HepG2 (cell line): ENCODE measurements around the gene SERINC4. TPM values are rescaled to one million over a fixed set of nuclear protein-coding genes. Genes with fewer than 3 reads are reported as not detected.

Experiments
- ARNT ChIP-seq: fragments of 450-650 bp; IDR thresholded peaks from 2 replicates; pipeline ENCODE4 v1.6.1; 2017
- ASH2L ChIP-seq: fragments of 300-600, 200-600 bp; sonication (generic); IDR thresholded peaks from 2 replicates; pipeline ENCODE4 v1.7.0; 2017; ENCODE audit warnings: low read depth, mild to moderate bottlenecking, moderate library complexity, mixed read lengths, low read length; ENCODE audit not compliant: insufficient read length
- BORCS8-MEF2B ChIP-seq: sonication (generic); formaldehyde crosslinking; IDR thresholded peaks from 2 replicates; pipeline ENCODE4 v1.8.0; 2022; ENCODE audit warnings: mild to moderate bottlenecking, missing genetic modification reagents
- CBX2 ChIP-seq, 2 experiments: fragments of 200-600 bp in 1 of 2; sonication (generic); formaldehyde crosslinking in 1 of 2; IDR thresholded peaks; 2 replicates each; pipeline versions ENCODE4 v1.7.0 to v1.8.1; 2018 to 2022; ENCODE audit warnings: low read depth in 2 of 2, low read length in 1 of 2, mild to moderate bottlenecking in 1 of 2, missing genetic modification reagents in 1 of 2
- CENPX ChIP-seq: sonication (generic); formaldehyde crosslinking; IDR thresholded peaks from 2 replicates; pipeline ENCODE4 v1.9.0; 2021; ENCODE audit warnings: mild to moderate bottlenecking, missing genetic modification reagents, moderate library complexity
- CREBL2 ChIP-seq: sonication (generic); formaldehyde crosslinking; IDR thresholded peaks from 2 replicates; pipeline ENCODE4 v1.8.1; 2023; ENCODE audit warnings: missing genetic modification reagents, mild to moderate bottlenecking, borderline replicate concordance
- CTCF ChIP-seq: sonication (generic); formaldehyde crosslinking; IDR thresholded peaks from 2 replicates; pipeline ENCODE4 v1.5.0; 2020; ENCODE audit warnings: mild to moderate bottlenecking, missing genetic modification reagents, moderate library complexity
- ELK4 ChIP-seq: sonication (generic); formaldehyde crosslinking; IDR thresholded peaks from 2 replicates; pipeline ENCODE4 v1.9.0; 2021; ENCODE audit warnings: missing genetic modification reagents, borderline replicate concordance
- FOXM1 ChIP-seq: sonication (generic); formaldehyde crosslinking; IDR thresholded peaks from 2 replicates; pipeline ENCODE4 v1.5.0; 2020; ENCODE audit warnings: missing genetic modification reagents
- HOXD1 ChIP-seq: sonication (generic); formaldehyde crosslinking; IDR thresholded peaks from 2 replicates; pipeline ENCODE4 v1.5.0; 2020; ENCODE audit warnings: missing genetic modification reagents
- KLF11 ChIP-seq: IDR thresholded peaks from 2 replicates; pipeline ENCODE4 v1.6.1; 2016; ENCODE audit warnings: missing compliant biosample characterization
- MBD4 ChIP-seq: IDR thresholded peaks from 2 replicates; pipeline ENCODE4 v1.6.1; 2012; ENCODE audit warnings: low read length, inconsistent platforms, borderline replicate concordance
- MXD4 ChIP-seq: IDR thresholded peaks from 2 replicates; pipeline ENCODE4 v1.6.1; 2016; ENCODE audit warnings: mild to moderate bottlenecking, missing biosample characterization, missing genetic modification reagents
- PCBP2 ChIP-seq: fragments of 200-400 bp; formaldehyde crosslinking; optimal IDR thresholded peaks from 2 replicates; pipeline ENCODE3; 2018; ENCODE audit warnings: low read length, low read depth; ENCODE audit not compliant: poor library complexity, severe bottlenecking
- SNAPC2 ChIP-seq: sonication (generic); formaldehyde crosslinking; IDR thresholded peaks from 2 replicates; pipeline ENCODE4 v1.8.1; 2022; ENCODE audit warnings: mild to moderate bottlenecking, missing genetic modification reagents
- ZBTB7A ChIP-seq: sonication (generic); formaldehyde crosslinking; IDR thresholded peaks from 2 replicates; pipeline ENCODE4 v1.8.0; 2022; ENCODE audit warnings: mild to moderate bottlenecking, missing genetic modification reagents
- ZNF234 ChIP-seq: sonication (generic); formaldehyde crosslinking; conservative IDR thresholded peaks from 2 replicates; pipeline ENCODE4 v1.5.1; 2020; ENCODE audit warnings: mild to moderate bottlenecking, missing genetic modification reagents
- ZNF235 ChIP-seq: sonication (generic); formaldehyde crosslinking; IDR thresholded peaks from 2 replicates; pipeline ENCODE4 v1.8.1; 2023; ENCODE audit warnings: mild to moderate bottlenecking, missing genetic modification reagents, borderline replicate concordance
- ZNF251 ChIP-seq: sonication (generic); formaldehyde crosslinking; IDR thresholded peaks from 2 replicates; pipeline ENCODE4 v1.9.0; 2021; ENCODE audit warnings: mild to moderate bottlenecking, missing genetic modification reagents
- ZNF75D ChIP-seq: sonication (generic); formaldehyde crosslinking; IDR thresholded peaks from 2 replicates; pipeline ENCODE4 v1.8.1; 2023; ENCODE audit warnings: missing genetic modification reagents, mild to moderate bottlenecking, borderline replicate concordance
- ZSCAN30 ChIP-seq: sonication (generic); formaldehyde crosslinking; IDR thresholded peaks from 2 replicates; pipeline ENCODE4 v1.5.0; 2020; ENCODE audit warnings: mild to moderate bottlenecking, missing genetic modification reagents
- polyA plus RNA-seq, 8 experiments: library from polyadenylated mRNA; depleted of rRNA in 3 of 8; stranded (reverse) in 7 of 8; unstranded in 1 of 8; fragments of >200 nt; fragmentation: Illumina TruSeq in 4 of 8; extraction: Trizol in 4 of 8; gene quantifications; 2 replicates each; pipeline versions ENCODE4 v1.2.1 to v1.2.3, GENCODE V29; 2011 to 2016; ENCODE audit warnings: low read depth in 4 of 8, missing spikeins in 1 of 8, mixed read lengths in 1 of 8; ENCODE audit not compliant: insufficient read depth in 1 of 8
- total RNA-seq, 5 experiments: library from RNA; depleted of rRNA; stranded (reverse); fragments of >200 nt; fragmentation: Illumina TruSeq; extraction: Trizol; gene quantifications; 2 replicates each; pipeline ENCODE4 v1.2.3, GENCODE V29; 2016; ENCODE audit warnings: low read depth in 1 of 5
- TF ChIP-seq, protein P1 (sequence below): sonication (generic); formaldehyde crosslinking; conservative IDR thresholded peaks from 2 replicates; pipeline ENCODE4 v1.4.0; 2020; ENCODE audit warnings: missing genetic modification reagents
- TF ChIP-seq, protein P2 (sequence below): sonication (generic); formaldehyde crosslinking; IDR thresholded peaks from 2 replicates; pipeline ENCODE4 v1.4.0; 2020; ENCODE audit warnings: missing genetic modification reagents, borderline replicate concordance

SERINC4 gene
- total and polyA plus RNA-seq, 2 of the 13 experiments (the other 11 are each of a cell fraction or from before 2014, with no cell fraction given), result not detected

DNA sequence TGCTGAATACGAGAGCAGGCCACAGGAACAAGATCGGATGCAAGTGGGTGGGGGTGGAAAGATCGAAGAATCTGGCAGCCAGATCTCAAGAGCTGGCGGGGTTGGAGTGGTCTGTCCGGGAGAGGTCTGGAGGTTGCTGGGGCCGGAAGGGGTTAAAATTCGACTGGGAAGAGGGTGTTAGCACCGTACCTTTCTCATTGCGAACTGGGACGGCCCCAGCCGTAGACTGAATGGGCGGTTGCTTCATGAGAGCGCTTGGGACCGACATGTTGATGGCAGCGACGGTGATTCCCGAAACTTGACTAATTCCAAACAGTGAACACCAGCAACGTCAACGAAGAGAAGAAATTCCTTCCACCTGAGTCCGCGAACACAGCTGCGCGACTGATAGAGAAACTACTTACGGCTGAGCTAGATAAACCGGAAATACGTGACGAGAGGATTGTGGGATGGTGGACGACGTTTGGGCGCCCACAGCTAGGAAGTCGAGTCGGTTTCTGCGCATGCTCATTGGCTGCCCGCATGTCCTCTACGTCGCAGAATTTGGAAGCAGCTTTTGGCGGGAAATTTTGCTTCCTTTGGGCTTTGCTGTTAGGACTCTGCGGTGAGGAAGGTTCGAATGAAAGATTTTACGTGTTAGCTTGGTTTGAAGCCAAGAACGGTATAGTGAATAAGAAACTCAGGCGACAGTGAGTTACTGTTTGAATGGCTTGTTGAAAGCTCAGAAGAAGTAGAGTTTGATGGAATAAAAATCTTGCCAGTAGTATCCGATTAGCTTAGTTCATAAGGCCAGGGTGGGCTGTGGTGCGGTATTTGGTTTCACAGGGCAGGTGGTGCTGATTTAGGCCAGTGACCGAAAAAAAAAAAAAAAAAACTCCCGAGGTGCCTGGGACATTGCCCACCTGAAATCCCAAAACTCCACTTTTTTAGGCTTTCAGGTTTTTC is 24.6 kb upstream of the SERINC4 start, which contains the start of gene MFAP1 (continued):
- no peak for TF ChIP-seq CENPX (CRISPR knock-in tag)
- no peak for TF ChIP-seq ARNT
- TF ChIP-seq ZSCAN30, result 0 out of 2 replicates have a peak, but pooled peaks have one; percentile 28
- TF ChIP-seq KLF11 (CRISPR knock-in tag), result no peak
- TF ChIP-seq CREBL2 (CRISPR knock-in tag), result no peak
- TF ChIP-seq SNAPC2 (CRISPR knock-in tag), result no peak
- TF ChIP-seq ASH2L, result peak; percentile 97
- no peak for TF ChIP-seq MBD4
- TF ChIP-seq HOXD1, result 0 out of 2 replicates have a peak, but pooled peaks have one; percentile 44
- no peak for TF ChIP-seq CTCF (CRISPR knock-in tag)
- TF ChIP-seq, protein P1, sequence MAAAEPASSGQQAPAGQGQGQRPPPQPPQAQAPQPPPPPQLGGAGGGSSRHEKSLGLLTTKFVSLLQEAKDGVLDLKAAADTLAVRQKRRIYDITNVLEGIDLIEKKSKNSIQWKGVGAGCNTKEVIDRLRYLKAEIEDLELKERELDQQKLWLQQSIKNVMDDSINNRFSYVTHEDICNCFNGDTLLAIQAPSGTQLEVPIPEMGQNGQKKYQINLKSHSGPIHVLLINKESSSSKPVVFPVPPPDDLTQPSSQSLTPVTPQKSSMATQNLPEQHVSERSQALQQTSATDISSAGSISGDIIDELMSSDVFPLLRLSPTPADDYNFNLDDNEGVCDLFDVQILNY (CRISPR knock-in tag), result peak; percentile 77
- peak; percentile 85; the same call in 1 of the 2 replicates for TF ChIP-seq BORCS8-MEF2B (CRISPR knock-in tag)
- no peak for TF ChIP-seq ZNF235 (CRISPR knock-in tag)
- no peak for TF ChIP-seq CBX2 (IDR thresholded peaks at IDR 0.05; ENCODE audit: low read depth, low read length)
- no peak for TF ChIP-seq CBX2 (CRISPR knock-in tag; IDR thresholded peaks at IDR 0.05; ENCODE audit: low read depth)
- TF ChIP-seq, protein P2, sequence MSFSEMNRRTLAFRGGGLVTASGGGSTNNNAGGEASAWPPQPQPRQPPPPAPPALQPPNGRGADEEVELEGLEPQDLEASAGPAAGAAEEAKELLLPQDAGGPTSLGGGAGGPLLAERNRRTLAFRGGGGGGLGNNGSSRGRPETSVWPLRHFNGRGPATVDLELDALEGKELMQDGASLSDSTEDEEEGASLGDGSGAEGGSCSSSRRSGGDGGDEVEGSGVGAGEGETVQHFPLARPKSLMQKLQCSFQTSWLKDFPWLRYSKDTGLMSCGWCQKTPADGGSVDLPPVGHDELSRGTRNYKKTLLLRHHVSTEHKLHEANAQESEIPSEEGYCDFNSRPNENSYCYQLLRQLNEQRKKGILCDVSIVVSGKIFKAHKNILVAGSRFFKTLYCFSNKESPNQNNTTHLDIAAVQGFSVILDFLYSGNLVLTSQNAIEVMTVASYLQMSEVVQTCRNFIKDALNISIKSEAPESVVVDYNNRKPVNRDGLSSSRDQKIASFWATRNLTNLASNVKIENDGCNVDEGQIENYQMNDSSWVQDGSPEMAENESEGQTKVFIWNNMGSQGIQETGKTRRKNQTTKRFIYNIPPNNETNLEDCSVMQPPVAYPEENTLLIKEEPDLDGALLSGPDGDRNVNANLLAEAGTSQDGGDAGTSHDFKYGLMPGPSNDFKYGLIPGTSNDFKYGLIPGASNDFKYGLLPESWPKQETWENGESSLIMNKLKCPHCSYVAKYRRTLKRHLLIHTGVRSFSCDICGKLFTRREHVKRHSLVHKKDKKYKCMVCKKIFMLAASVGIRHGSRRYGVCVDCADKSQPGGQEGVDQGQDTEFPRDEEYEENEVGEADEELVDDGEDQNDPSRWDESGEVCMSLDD (CRISPR knock-in tag), result no peak
- TF ChIP-seq ELK4 (CRISPR knock-in tag), result no peak
- TF ChIP-seq ZNF75D (CRISPR knock-in tag), result no peak
- TF ChIP-seq FOXM1 (CRISPR knock-in tag), result no peak
- TF ChIP-seq PCBP2, result no peak
- TF ChIP-seq ZNF234 (CRISPR knock-in tag), result no peak
- no peak for TF ChIP-seq ZBTB7A (CRISPR knock-in tag)
- TF ChIP-seq ZNF251, result no peak
- peak; percentile 73 for TF ChIP-seq MXD4 (CRISPR knock-in tag)
